ENCODE results near the gene LRRC3.

DNA sequence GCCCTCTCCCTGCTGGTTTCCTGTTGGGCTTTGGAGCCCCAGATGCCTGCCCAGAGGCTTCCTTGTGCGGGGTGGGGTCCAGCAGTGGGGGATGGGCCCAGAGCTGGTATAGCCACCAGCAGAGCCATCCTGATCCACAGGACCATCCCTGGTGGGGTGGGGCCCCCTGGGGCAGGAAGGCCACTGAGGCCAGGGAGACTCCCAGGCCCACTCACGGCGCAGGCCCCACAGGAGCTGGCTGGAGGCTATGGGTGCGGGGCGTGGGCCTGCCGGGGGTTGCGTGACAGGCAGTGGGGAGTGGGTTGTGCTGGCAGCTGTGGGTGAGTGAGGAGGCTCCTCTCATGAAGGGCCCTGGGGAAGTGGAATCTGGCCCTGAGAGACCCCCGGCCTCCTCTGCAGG lies 5.7 kb downstream of the LRRC3 start:
- TF ChIP-seq ZNF565 (CRISPR knock-in tag; conservative IDR thresholded peaks at IDR 0.05; ENCODE audit: low read depth) (no peak), GLIS3 (CRISPR knock-in tag; IDR thresholded peaks at IDR 0.05) (no peak), ZC3H10 (CRISPR knock-in tag; IDR thresholded peaks at IDR 0.05) (no peak), ZFP30 (CRISPR knock-in tag; IDR thresholded peaks at IDR 0.05) (no peak), ZNF8 (CRISPR knock-in tag; IDR thresholded peaks at IDR 0.05) (no peak), OSR1 (CRISPR knock-in tag; IDR thresholded peaks at IDR 0.05) (no peak)
- TF ChIP-seq, protein P1, sequence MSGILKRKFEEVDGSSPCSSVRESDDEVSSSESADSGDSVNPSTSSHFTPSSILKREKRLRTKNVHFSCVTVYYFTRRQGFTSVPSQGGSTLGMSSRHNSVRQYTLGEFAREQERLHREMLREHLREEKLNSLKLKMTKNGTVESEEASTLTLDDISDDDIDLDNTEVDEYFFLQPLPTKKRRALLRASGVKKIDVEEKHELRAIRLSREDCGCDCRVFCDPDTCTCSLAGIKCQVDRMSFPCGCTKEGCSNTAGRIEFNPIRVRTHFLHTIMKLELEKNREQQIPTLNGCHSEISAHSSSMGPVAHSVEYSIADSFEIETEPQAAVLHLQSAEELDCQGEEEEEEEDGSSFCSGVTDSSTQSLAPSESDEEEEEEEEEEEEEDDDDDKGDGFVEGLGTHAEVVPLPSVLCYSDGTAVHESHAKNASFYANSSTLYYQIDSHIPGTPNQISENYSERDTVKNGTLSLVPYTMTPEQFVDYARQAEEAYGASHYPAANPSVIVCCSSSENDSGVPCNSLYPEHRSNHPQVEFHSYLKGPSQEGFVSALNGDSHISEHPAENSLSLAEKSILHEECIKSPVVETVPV (CRISPR knock-in tag; IDR thresholded peaks at IDR 0.05) = no peak
- TF ChIP-seq, protein P2, sequence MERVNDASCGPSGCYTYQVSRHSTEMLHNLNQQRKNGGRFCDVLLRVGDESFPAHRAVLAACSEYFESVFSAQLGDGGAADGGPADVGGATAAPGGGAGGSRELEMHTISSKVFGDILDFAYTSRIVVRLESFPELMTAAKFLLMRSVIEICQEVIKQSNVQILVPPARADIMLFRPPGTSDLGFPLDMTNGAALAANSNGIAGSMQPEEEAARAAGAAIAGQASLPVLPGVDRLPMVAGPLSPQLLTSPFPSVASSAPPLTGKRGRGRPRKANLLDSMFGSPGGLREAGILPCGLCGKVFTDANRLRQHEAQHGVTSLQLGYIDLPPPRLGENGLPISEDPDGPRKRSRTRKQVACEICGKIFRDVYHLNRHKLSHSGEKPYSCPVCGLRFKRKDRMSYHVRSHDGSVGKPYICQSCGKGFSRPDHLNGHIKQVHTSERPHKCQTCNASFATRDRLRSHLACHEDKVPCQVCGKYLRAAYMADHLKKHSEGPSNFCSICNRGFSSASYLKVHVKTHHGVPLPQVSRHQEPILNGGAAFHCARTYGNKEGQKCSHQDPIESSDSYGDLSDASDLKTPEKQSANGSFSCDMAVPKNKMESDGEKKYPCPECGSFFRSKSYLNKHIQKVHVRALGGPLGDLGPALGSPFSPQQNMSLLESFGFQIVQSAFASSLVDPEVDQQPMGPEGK (CRISPR knock-in tag; IDR thresholded peaks at IDR 0.05; ENCODE audit: borderline replicate concordance) = no peak
